HG02610 (cell line): ENCODE results near the gene UBE2U.

ENCODE experiments used
- ATAC-seq: cut with Tn5 transposase; IDR thresholded peaks from one replicate; pipeline ENCODE4 v1.9.1; 2021; ENCODE audit warnings: mild to moderate bottlenecking, moderate library complexity; ENCODE audit not compliant: unreplicated experiment

Gene UBE2U

GRCh38 chr1:64203420-64203819, at the start of gene UBE2U:
Gene UBE2U, plus strand, starts transcription at chr1:64203623. Its CDS starts 428 bp downstream, at chr1:64204051.
- ATAC-seq = no peak

- ATAC-seq = no peak
These were observed 48.1 kb upstream of the UBE2U start for GRCh38 chr1:64155278-64155677.

DNA sequence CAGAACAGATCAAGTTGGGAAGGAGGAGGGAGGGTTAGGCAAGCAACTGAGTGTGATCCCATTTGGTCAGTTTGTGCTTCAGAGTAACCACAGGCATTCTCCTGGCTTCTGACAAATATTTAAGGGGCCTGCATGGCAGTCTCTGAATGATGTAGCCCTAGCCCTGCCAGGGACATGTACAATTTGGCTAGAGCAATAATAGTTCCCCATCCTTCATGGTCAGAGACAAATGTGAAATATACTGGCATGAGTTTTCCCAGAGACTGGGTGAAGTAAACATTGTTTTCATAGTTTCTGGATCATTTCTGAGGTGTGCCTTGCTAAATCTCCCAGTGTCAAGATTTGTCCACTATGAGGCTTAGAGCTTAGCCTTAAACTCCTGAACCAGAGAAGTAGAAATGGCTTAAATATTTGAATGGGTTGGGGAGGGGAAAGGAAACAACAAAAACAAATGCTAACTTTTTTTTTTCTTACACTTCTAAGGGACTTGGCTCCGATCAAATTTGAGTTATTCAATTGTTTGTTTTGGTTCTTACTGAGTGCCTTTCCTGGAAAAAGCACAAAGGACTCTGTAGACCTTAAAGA, 42.0 kb upstream of the UBE2U start:
- ATAC-seq = no peak

- no peak for ATAC-seq
These were observed 41.3 kb upstream of the UBE2U start for GRCh38 chr1:64162151-64162550.

GRCh38 chr1:64162804-64163203, 40.6 kb upstream of the UBE2U start:
- ATAC-seq = no peak

DNA sequence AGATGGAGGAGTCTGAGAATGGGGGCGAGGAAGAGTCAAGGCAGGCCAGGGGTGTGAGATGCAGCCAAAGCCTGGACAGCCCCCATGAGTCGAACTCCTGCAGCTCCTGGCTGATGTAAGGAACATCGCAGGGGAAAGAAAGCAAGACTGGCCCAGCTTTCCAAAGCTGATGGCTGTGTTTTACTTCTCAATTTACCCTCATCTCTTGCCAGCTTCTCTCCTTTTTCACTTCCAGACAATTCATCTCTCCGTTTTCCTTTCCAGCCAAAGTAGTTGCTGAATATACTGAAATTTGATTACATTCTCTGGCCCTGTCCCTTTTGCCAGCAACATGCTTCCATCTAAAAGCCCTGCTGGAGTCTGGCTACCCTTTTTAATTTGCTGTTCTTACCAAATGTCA, 40.0 kb upstream of the UBE2U start:
- ATAC-seq = no peak

DNA sequence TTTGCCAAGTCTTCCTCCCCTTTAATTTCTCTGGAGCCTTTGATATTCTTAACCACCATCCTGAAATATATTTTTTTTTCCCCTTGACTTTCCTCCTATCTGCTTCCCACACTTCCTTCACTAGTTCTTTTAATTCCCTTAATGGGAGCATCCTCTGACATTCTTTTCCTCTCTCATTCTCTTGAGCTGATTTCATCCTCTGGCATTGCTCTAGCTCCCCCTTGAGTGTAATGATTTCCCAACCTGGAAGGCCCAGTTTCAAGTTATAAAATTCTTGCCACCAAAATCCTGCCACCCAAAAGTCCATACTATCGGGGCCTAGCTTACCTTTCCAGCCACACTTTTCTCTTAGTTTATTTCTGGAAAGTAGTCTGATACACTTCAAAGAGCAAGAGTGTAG, 39.5 kb upstream of the UBE2U start:
- ATAC-seq = no peak

DNA sequence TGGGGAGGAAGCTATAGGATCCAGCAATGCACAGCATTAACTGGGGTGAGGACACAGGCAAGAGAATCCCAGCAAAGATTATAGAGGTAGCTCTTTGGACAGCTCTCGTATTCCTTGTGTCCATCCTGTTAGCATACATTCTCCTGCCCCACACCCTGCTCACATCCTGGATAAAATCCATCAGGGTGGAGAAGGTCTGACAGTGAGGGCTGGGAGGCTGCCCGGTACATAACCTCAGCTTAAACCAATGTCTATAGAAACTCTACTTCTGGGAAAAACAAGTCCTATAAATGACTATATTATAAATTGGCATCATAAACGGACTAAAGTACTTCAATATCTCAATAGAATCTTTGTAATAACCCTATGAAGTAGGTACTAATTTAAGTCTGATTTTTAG, 36.8 kb upstream of the UBE2U start:
- no peak for ATAC-seq

DNA sequence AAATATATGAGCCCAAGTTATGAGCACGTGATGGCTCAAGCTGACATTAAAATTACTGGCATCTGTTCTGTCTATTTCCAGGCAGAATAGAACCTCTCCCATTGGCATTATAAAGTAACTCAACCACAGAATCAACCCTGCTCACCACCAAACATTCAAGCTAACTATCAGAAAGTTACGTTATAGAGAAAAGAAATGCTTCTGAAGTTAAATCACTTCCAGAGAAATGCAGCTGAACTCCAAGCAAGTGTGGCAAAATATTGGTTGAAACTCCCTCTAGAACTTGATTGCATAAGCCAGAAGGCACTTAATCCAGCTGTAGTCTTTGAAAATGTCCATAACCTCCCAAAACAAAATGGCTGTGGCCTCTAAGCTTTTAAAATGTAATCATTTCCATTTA, 36.2 kb upstream of the UBE2U start:
- ATAC-seq = no peak

DNA sequence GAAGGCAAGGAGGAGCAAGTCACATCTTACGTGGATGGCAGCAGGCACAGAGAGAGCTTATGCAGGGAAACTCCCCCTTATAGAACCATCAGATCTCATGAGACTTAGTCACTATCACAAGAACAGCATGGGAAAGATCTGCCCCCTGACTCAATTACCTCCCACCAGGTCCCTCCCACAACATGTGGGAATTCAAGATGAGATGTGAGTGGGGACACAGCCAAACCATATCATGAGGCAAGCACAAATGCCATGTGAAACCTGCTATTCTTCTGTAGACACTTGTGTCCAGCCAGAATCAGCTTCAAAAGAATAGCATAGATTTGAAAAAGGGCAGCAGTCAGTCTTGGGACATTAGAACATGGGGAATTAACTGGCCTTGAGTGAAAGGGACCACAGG, 32.2 kb upstream of the UBE2U start:
- peak; percentile 4 for ATAC-seq

DNA sequence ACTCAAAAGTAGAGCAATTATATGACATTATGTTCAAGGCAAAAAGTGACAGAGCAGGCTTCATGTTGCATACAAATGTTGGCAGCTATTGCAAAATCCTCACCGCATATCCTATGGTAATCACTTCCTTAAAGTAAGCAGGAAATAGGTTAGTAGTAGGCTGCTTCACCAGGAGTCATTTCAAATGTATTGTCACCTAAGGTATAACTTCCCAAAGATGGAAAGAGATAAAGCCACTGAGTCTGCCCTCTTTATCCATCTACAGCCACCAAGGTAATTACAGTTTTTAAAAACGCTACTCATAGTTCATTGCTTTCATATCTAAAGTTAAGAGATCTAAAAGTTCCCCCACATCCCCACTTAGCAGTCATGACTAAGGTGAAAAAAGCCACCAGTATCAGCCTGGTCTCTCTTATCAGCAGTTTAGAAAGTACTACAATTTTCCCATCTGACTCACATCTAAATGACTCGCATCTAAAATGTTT, 31.6 kb upstream of the UBE2U start:
- peak; percentile 87 for ATAC-seq

- ATAC-seq = peak; percentile 34
These were observed 30.9 kb upstream of the UBE2U start for GRCh38 chr1:64172458-64172983.

GRCh38 chr1:64173336-64173940, 30.0 kb upstream of the UBE2U start:
- ATAC-seq = no peak

- ATAC-seq = no peak
These were observed 27.8 kb upstream of the UBE2U start for GRCh38 chr1:64175639-64176038.

DNA sequence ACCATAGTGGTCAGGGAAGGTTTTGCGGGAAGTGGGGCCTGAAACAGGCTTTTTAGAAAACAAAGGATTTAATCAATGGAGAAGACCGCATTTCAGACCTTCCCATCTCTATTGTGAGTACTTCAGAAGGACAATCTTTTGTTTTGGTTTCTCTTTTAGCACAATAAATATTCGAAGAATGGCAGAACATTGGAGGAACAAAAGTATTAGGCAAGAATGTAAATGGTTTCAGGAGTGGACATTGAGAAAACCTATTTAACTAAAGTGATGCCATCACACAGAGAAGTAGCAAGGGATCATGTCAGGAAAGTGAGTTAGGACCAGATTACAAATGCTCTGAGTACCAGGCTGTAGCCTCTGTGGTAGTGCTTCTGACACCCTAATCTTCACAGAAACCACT, 26.8 kb upstream of the UBE2U start:
- no peak for ATAC-seq

GRCh38 chr1:64179588-64179987, 23.8 kb upstream of the UBE2U start:
- no peak for ATAC-seq

GRCh38 chr1:64182207-64182606, 21.2 kb upstream of the UBE2U start:
- ATAC-seq = no peak

DNA sequence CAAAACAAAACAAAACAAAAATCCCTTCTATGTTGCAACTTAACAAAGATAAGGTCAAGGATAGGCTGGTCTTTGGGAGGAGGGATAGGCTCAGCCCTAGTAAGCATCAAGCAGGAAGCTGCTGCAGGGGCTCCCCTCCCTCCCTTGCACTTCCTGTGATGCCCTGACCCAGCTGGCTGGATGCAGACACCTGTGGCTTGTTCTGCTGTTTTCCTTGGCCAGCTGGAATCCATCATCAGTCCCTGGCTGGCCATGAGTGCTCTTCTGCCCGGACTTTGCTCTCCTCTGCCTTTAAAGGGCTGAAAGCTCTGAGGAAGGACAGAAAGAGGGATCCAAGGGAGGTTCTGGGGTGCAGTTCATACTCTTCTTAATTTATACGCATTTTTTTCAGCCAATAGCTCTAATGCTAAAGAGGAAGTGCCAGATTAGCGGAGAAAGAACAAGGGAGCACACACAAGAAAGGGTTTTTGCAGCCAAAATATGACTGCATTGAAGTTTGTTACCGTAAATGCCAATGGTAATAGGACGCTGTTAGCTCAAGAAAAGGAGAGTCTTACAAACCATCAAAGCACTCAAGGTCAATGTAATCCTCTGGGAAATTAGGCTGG, 19.9 kb upstream of the UBE2U start:
- no peak for ATAC-seq

DNA sequence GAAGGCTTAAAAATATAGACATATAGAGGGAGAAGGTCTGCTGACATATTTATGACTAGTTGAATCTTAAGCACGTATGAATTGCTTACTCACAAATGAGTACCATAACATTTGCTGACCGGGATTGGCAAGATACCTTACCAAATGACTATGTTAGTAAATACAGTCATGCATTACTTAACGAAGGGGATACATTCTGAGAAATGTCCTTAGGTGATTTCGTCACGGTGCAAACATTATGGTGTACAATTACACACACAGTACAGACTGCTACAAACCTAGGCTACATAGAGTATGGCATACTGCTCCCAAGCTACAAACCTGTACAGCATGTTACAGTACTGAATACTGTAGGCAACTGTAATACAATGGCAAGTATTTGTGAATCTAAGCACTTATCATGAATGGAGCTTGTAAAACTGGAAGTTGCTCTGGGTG, 19.4 kb upstream of the UBE2U start:
- ATAC-seq = no peak

GRCh38 chr1:64186138-64186897, 17.1 kb upstream of the UBE2U start:
- no peak for ATAC-seq

DNA sequence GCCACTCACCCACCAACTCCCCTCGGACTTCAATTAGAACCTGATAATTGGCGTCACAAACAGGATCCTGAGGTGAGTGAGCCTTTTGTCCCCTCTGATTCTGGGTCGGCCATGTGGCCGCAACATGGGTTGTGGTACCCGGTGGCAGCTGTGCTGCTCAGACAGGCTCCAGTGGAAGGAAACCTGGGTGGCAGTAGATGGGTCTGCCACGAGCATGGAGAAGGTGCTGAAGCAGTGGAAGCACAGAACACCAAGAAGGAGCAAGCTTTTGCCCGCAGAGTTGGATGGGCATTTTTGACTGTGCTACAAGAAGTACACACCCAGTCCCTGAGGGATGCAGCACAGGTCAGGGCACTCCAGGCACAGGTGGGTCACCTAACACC, 16.5 kb upstream of the UBE2U start:
- no peak for ATAC-seq

GRCh38 chr1:64187646-64188045, 15.8 kb upstream of the UBE2U start:
- ATAC-seq = no peak
